GM23338 (cell line): ENCODE data around the gene FTHL17. TPM values are rescaled to one million over a fixed set of nuclear protein-coding genes. Genes with fewer than 3 reads are reported as not detected.

Experiments
- ATAC-seq: fragments of 200-7000 bp; cut with Tn5 transposase; 3 replicates; pipeline ENCODE4 v1.9.1; 2020
- DNase-seq: peaks from one replicate; pipeline ENCODE4 v3.0.0-alpha.2; 2015; ENCODE audit warnings: low spot score
- H2AFZ ChIP-seq: fragments of 200-600 bp; sonication (generic); 2 replicates; pipeline ENCODE4 v1.8.0; 2016; ENCODE audit warnings: antibody characterized with exemption, mild to moderate bottlenecking, moderate library complexity
- H3F3A ChIP-seq: fragments of 200-600 bp; sonication (generic); replicated peaks from 2 replicates; pipeline ENCODE4 v1.8.0; 2017; ENCODE audit warnings: antibody characterized with exemption, mixed run types, low read depth
- H3K27ac ChIP-seq: fragments of 200-600 bp; sonication (generic); 2 replicates; pipeline ENCODE4 v1.6.1; 2016; ENCODE audit warnings: low read depth
- H3K27me3 ChIP-seq: fragments of 200-600 bp; sonication (generic); 2 replicates; pipeline ENCODE4 v1.8.0; 2016; ENCODE audit warnings: mild to moderate bottlenecking, mixed run types, moderate library complexity; ENCODE audit not compliant: insufficient read depth
- H3K36me3 ChIP-seq: fragments of 200-600 bp; sonication (generic); 2 replicates; pipeline ENCODE4 v1.8.0; 2016; ENCODE audit warnings: mild to moderate bottlenecking; ENCODE audit not compliant: insufficient read depth
- H3K4me1 ChIP-seq: fragments of 200-600 bp; sonication (generic); 2 replicates; pipeline ENCODE4 v1.8.0; 2016; ENCODE audit warnings: mild to moderate bottlenecking, moderate library complexity; ENCODE audit not compliant: insufficient read depth
- H3K4me2 ChIP-seq: fragments of 200-600 bp; sonication (generic); 2 replicates; pipeline ENCODE4 v1.7.1; 2017; ENCODE audit warnings: mixed run types
- H3K4me3 ChIP-seq: fragments of 200-600 bp; sonication (generic); 2 replicates; pipeline ENCODE4 v1.6.1; 2016; ENCODE audit warnings: mixed run types
- H3K79me2 ChIP-seq: fragments of 200-600 bp; sonication (generic); replicated peaks from 2 replicates; pipeline ENCODE4 v1.8.0; 2017; ENCODE audit warnings: mild to moderate bottlenecking; ENCODE audit not compliant: insufficient read depth
- H3K9me2 ChIP-seq: fragments of 200-600 bp; sonication (generic); 2 replicates; pipeline ENCODE4 v1.8.0; 2017; ENCODE audit not compliant: insufficient read depth
- H4K20me1 ChIP-seq: fragments of 200-600 bp; sonication (generic); replicated peaks from 2 replicates; pipeline ENCODE4 v1.8.0; 2017; ENCODE audit warnings: mild to moderate bottlenecking; ENCODE audit not compliant: insufficient read depth
- H3K27ac Mint-ChIP-seq: 2 replicates; pipeline ENCODE4 v1.8.0; 2020; ENCODE audit warnings: inconsistent platforms, mild to moderate bottlenecking, moderate library complexity, mixed read lengths
- H3K27me3 Mint-ChIP-seq: 3 replicates; pipeline ENCODE4 v1.8.0; 2022; ENCODE audit warnings: low read depth, mild to moderate bottlenecking, moderate library complexity, mixed read lengths, inconsistent platforms; ENCODE audit not compliant: insufficient read depth, poor library complexity
- H3K36me3 Mint-ChIP-seq: 3 replicates; pipeline ENCODE4 v1.8.0; 2021; ENCODE audit warnings: low read depth, mild to moderate bottlenecking, inconsistent platforms, moderate library complexity, mixed read lengths
- H3K4me1 Mint-ChIP-seq: 3 replicates; pipeline ENCODE4 v1.8.0; 2020; ENCODE audit warnings: mild to moderate bottlenecking, inconsistent platforms, mixed read lengths
- H3K4me3 Mint-ChIP-seq: 3 replicates; pipeline ENCODE4 v1.8.0; 2021; ENCODE audit warnings: moderate library complexity, mild to moderate bottlenecking, inconsistent platforms, mixed read lengths
- H3K9me3 Mint-ChIP-seq: 3 replicates; pipeline ENCODE4 v1.8.0; 2020; ENCODE audit warnings: moderate library complexity, mild to moderate bottlenecking, inconsistent platforms, mixed read lengths
- CREB1 ChIP-seq: fragments of 250-450 bp; sonication (Bioruptor Pico); IDR thresholded peaks from 2 replicates; pipeline ENCODE4 v1.5.0; 2020; ENCODE audit warnings: low read depth, mild to moderate bottlenecking, moderate library complexity
- ETS1 ChIP-seq: IDR thresholded peaks from 2 replicates; pipeline ENCODE4 v1.6.1; 2016; ENCODE audit warnings: antibody characterized with exemption
- EZH2 ChIP-seq: fragments of 200-600 bp; sonication (generic); IDR thresholded peaks from one replicate; pipeline ENCODE4 v1.8.0; 2017; ENCODE audit warnings: antibody characterized with exemption, mild to moderate bottlenecking, low read depth; ENCODE audit not compliant: unreplicated experiment
- NANOG ChIP-seq: IDR thresholded peaks from 2 replicates; pipeline ENCODE4 v1.6.1; 2016; ENCODE audit warnings: antibody characterized with exemption, borderline replicate concordance
- POLR2AphosphoS5 ChIP-seq: IDR thresholded peaks from 2 replicates; pipeline ENCODE4 v1.6.1; 2016; ENCODE audit warnings: antibody characterized with exemption, low read depth
- REST ChIP-seq: IDR thresholded peaks from one replicate; pipeline ENCODE4 v1.6.1; 2018; ENCODE audit warnings: antibody characterized with exemption; ENCODE audit not compliant: unreplicated experiment
- ZNF114 ChIP-seq: fragments of 250-450 bp; sonication (Bioruptor Pico); IDR thresholded peaks from 2 replicates; pipeline ENCODE4 v1.5.0; 2020; ENCODE audit warnings: mild to moderate bottlenecking, moderate library complexity
- ZNF331 ChIP-seq: fragments of 250-450 bp; sonication (Bioruptor Pico); IDR thresholded peaks from 2 replicates; pipeline ENCODE4 v1.5.0; 2020; ENCODE audit warnings: low read depth, mild to moderate bottlenecking, moderate library complexity
- polyA plus RNA-seq: library from polyadenylated mRNA; unstranded; fragments of >200 nt; fragmentation: Nextera tagmentation; extraction: Ambion mirVana; gene quantifications from 2 replicates; pipeline ENCODE4 v1.2.1, GENCODE V29; 2016
- total RNA-seq: library from RNA; depleted of rRNA; stranded (reverse); fragments of >200 nt; shearing (Covaris generic); gene quantifications from 2 replicates; pipeline ENCODE4 v1.2.3, GENCODE V29; 2014

Gene FTHL17
- total and polyA plus RNA-seq, 2 experiments from 2014 or later: not detected

- H3K27me3 Mint-ChIP-seq: peaks cover 1% of the 10 kb centered on the region
- Histone ChIP-seq H3K4me2 (no peak overlapping the region), H3K79me2 (no peaks in the 10 kb centered on the region), H2AFZ (no peak overlapping the region), H3F3A (peaks cover 7% of the 10 kb centered on the region), H4K20me1 (no peaks in the 10 kb centered on the region), H3K27me3 (no peaks in the 10 kb centered on the region), H3K4me1 (no peaks in the 10 kb centered on the region), H3K9me2 (no peaks in the 10 kb centered on the region), H3K36me3 (no peaks in the 10 kb centered on the region), H3K4me3 (no peak overlapping the region), H3K27ac (no peak overlapping the region)
- peaks cover 7% of the 10 kb centered on the region; the same call in 2 of the 3 replicates for H3K9me3 Mint-ChIP-seq
- no peaks in the 10 kb centered on the region; the same call in 2 of the 3 replicates for H3K4me1 Mint-ChIP-seq
- peaks cover 3% of the 10 kb centered on the region; the same call in 1 of the 3 replicates for H3K36me3 Mint-ChIP-seq
- no peak overlapping the region for H3K4me3 Mint-ChIP-seq
- H3K27ac Mint-ChIP-seq: no peak overlapping the region
- ATAC-seq (no peak), DNase-seq (no peak)
- no peak for TF ChIP-seq ZNF331 (CRISPR knock-in tag)
- TF ChIP-seq ZNF114 (CRISPR knock-in tag): no peak
Observed at GRCh38 chrX:31070057-31070468, 1.8 kb downstream of the FTHL17 start.

GRCh38 chrX:31063114-31063513, 8.7 kb downstream of the FTHL17 start:
- DNase-seq: no peak
- H3K27me3 Mint-ChIP-seq: no peaks in the 10 kb centered on the region
- no peak overlapping the region for H3K4me2 ChIP-seq
- peaks cover 7% of the 10 kb centered on the region for H3F3A ChIP-seq
- no peak overlapping the region for H3K4me3 Mint-ChIP-seq
- H3K9me3 Mint-ChIP-seq: peaks cover 3% of the 10 kb centered on the region; the same call in 1 of the 3 replicates
- no peak overlapping the region for H3K4me3 ChIP-seq
- no peaks in the 10 kb centered on the region for H3K79me2 ChIP-seq
- TF ChIP-seq REST (no peak), ZNF114 (CRISPR knock-in tag) (no peak), EZH2 (no peak), NANOG (no peak), ZNF331 (CRISPR knock-in tag) (no peak), POLR2AphosphoS5 (no peak), ETS1 (no peak), CREB1 (CRISPR knock-in tag) (no peak)
- H2AFZ ChIP-seq: no peak overlapping the region
- no peaks in the 10 kb centered on the region for H3K4me1 Mint-ChIP-seq
- no peak overlapping the region for H3K27ac ChIP-seq
- H4K20me1 ChIP-seq: no peaks in the 10 kb centered on the region
- H3K27ac Mint-ChIP-seq: no peak overlapping the region
- H3K36me3 ChIP-seq: no peaks in the 10 kb centered on the region
- no peaks in the 10 kb centered on the region for H3K4me1 ChIP-seq
- no peak for ATAC-seq
- H3K27me3 ChIP-seq: no peaks in the 10 kb centered on the region
- no peaks in the 10 kb centered on the region; the same call in 2 of the 3 replicates for H3K36me3 Mint-ChIP-seq
- no peaks in the 10 kb centered on the region for H3K9me2 ChIP-seq
